Small intestine (tissue), 7 donors: ENCODE results near the gene RAD21L1. TPM values are rescaled to one million over a fixed set of nuclear protein-coding genes. Genes with fewer than 3 reads are reported as not detected.
A peak's percentile ranks its signal among the peaks of the same experiment; 100 is the strongest.

Experiments
- DNase-seq, 2 donors: peaks; one replicate each; pipeline versions ENCODE4 v3.0.0 to v3.0.0-alpha.2; 2013
- FAIRE-seq: peaks from 2 replicates; lab custom pipeline; 2012; peaks lifted over from hg19 to GRCh38; lab: Jason Lieb, UNC
- H3K27ac ChIP-seq, 3 donors: one replicate each; pipeline ENCODE4 v1.5.1; 2013; ENCODE audit warnings: low read length in 2 of 3, mild to moderate bottlenecking in 2 of 3, control low read depth in 1 of 3, inconsistent platforms in 1 of 3, low read depth in 1 of 3, moderate library complexity in 1 of 3
- H3K27me3 ChIP-seq, 3 donors: one replicate each; pipeline ENCODE4 v1.6.1; 2013; ENCODE audit warnings: low read length in 3 of 3, inconsistent platforms in 1 of 3; ENCODE audit not compliant: control insufficient read depth in 3 of 3, insufficient read depth in 3 of 3
- H3K36me3 ChIP-seq, 3 donors: one replicate each; pipeline ENCODE4 v1.6.1; 2013; ENCODE audit warnings: low read length in 3 of 3, inconsistent platforms in 1 of 3, low read depth in 1 of 3, mild to moderate bottlenecking in 1 of 3, moderate library complexity in 1 of 3; ENCODE audit not compliant: control insufficient read depth in 3 of 3, insufficient read depth in 2 of 3
- H3K4me1 ChIP-seq, 3 donors: one replicate each; pipeline ENCODE4 v1.6.1; 2013; ENCODE audit warnings: low read length in 2 of 3, inconsistent platforms in 1 of 3, low read depth in 1 of 3, mild to moderate bottlenecking in 1 of 3, moderate library complexity in 1 of 3; ENCODE audit not compliant: control insufficient read depth in 3 of 3, insufficient read depth in 2 of 3
- H3K4me3 ChIP-seq, 3 donors: one replicate each; pipeline ENCODE4 v1.5.1; 2013; ENCODE audit warnings: low read length in 3 of 3, control low read depth in 1 of 3, inconsistent platforms in 1 of 3, low read depth in 1 of 3, mild to moderate bottlenecking in 1 of 3, moderate library complexity in 1 of 3
- H3K9me3 ChIP-seq, 2 donors: one replicate each; pipeline ENCODE4 v1.6.1; 2013; ENCODE audit warnings: low read depth in 1 of 2, low read length in 1 of 2; ENCODE audit not compliant: control insufficient read depth in 2 of 2, insufficient read depth in 1 of 2
- WGBS, 3 donors: extraction: QIAGEN DNeasy Blood & Tissue Kit; methylation state at CpG; one replicate each; pipeline ENCODE4 v1.1.7; 2013; 5-methylcytosine and 5-hydroxymethylcytosine counted together
- polyA plus RNA-seq, 4 donors: library from polyadenylated mRNA; stranded (reverse) in 3 of 4; unstranded in 1 of 4; fragments of 200-250 nt in 3 of 4; fragments of 120-200 nt in 1 of 4; gene quantifications; one replicate each; pipeline versions ENCODE4 v1.2.1 to v1.2.3, GENCODE V29; 2013
- donor health status: healthy with polysubstance abuse.
- donor health status: control.
- donor health status: control.
- donor health status: Bipolar disorder and iron deficiency.
- donor health status: healthy.

RAD21L1 gene
- polyA plus RNA-seq, 4 donors, result not detected

- no peak for FAIRE-seq
- no peak overlapping the region for H3K27ac ChIP-seq
- H3K4me3 ChIP-seq, result no peak overlapping the region
- no peaks in the 10 kb centered on the region for H3K27me3 ChIP-seq
- H3K36me3 ChIP-seq, result peaks cover 0 to 2% (median 0%) of the 10 kb centered on the region in 3 donors
- H3K9me3 ChIP-seq, result peaks cover 0 to 3% of the 10 kb centered on the region in 2 donors
- WGBS, 3 donors, result 85 to 98% (median 91%) methylated on average over 3 of the region's 3 CpGs
- H3K4me1 ChIP-seq, result peaks cover 3 to 32% (median 3%) of the 10 kb centered on the region in 3 donors
- no peak for DNase-seq
Observed at GRCh38 chr20:1190847-1191246, 35.0 kb upstream of the RAD21L1 start.

GRCh38 chr20:1191299-1191698 lies 34.5 kb upstream of the RAD21L1 start:
- H3K36me3 ChIP-seq, result peaks cover 0 to 2% (median 0%) of the 10 kb centered on the region in 3 donors
- 81 to 91% (median 83%) methylated on average over 3 of the region's 3 CpGs for WGBS, 3 donors
- no peak overlapping the region for H3K4me3 ChIP-seq
- FAIRE-seq, result no peak
- peaks cover 0 to 27% (median 3%) of the 10 kb centered on the region in 3 donors for H3K4me1 ChIP-seq
- no peak for DNase-seq
- no peak overlapping the region for H3K27ac ChIP-seq
- H3K27me3 ChIP-seq, result no peaks in the 10 kb centered on the region
- H3K9me3 ChIP-seq, result peaks cover 0 to 3% of the 10 kb centered on the region in 2 donors

GRCh38 chr20:1195226-1195625 lies 30.6 kb upstream of the RAD21L1 start:
- Histone ChIP-seq H3K4me1 (peaks cover 0 to 5% (median 0%) of the 10 kb centered on the region in 3 donors), H3K27ac (no peak overlapping the region), H3K36me3 (no peaks in the 10 kb centered on the region), H3K9me3 (no peaks in the 10 kb centered on the region), H3K4me3 (no peak overlapping the region), H3K27me3 (no peaks in the 10 kb centered on the region)
- WGBS, 3 donors, result 21 to 57% (median 42%) methylated on average over 1 of the region's 1 CpG
- FAIRE-seq (no peak), DNase-seq (peak; percentile 44 to 62)

GRCh38 chr20:1196634-1197033 lies 29.2 kb upstream of the RAD21L1 start:
- Histone ChIP-seq H3K9me3 (no peaks in the 10 kb centered on the region), H3K27me3 (no peaks in the 10 kb centered on the region), H3K27ac (no peak overlapping the region), H3K36me3 (no peaks in the 10 kb centered on the region), H3K4me1 (peaks cover 0 to 5% (median 0%) of the 10 kb centered on the region in 3 donors), H3K4me3 (no peak overlapping the region)
- 76 to 98% (median 88%) methylated on average over 2 of the region's 2 CpGs for WGBS, 3 donors
- FAIRE-seq (no peak), DNase-seq (no peak)

GRCh38 chr20:1197801-1198200 lies 28.0 kb upstream of the RAD21L1 start:
- no peak overlapping the region for H3K27ac ChIP-seq
- no peak overlapping the region for H3K4me3 ChIP-seq
- H3K4me1 ChIP-seq, result peaks cover 0 to 5% (median 0%) of the 10 kb centered on the region in 3 donors
- DNase-seq, result no peak
- no peaks in the 10 kb centered on the region for H3K27me3 ChIP-seq
- no peak for FAIRE-seq
- no peaks in the 10 kb centered on the region for H3K36me3 ChIP-seq
- 85 to 89% (median 87%) methylated on average over 7 of the region's 7 CpGs for WGBS, 3 donors
- no peaks in the 10 kb centered on the region for H3K9me3 ChIP-seq

- FAIRE-seq, result no peak
Observed at GRCh38 chr20:1198751-1199150, 27.1 kb upstream of the RAD21L1 start.

DNA sequence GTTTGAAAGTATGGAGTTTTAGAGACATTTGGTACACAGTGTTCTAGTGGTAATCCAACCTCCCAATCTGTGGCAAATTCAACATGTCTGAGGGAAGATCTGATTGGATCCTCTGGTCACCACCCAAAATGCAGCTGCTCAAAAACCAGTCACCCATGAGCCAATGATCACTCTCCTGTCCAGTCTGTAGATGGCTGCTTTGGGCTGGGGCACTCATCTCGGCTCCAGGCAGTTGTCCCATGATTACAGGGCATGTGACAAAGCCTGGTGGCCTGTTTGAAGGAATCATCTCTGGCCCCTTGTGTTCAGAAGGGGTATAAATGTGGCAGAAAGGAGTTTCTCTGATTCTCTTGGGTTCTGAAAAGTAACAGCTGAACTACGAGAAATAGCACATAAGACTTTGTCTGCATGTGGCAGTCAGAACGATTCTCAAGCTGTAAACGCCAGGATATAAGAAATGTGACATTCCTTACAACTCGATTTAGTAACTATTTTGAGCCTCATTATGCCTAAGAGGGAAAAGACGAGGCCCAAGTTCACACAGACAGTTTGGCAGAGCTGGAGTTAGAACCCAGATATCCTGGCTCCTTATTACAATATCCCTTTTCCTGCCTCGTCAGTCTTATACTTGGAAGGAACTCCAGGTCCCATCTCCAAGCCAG lies 26.5 kb upstream of the RAD21L1 start:
- Histone ChIP-seq H3K27me3 (no peaks in the 10 kb centered on the region), H3K4me3 (no peak overlapping the region), H3K27ac (no peak overlapping the region), H3K4me1 (peaks cover 0 to 5% (median 0%) of the 10 kb centered on the region in 3 donors), H3K9me3 (no peaks in the 10 kb centered on the region), H3K36me3 (no peaks in the 10 kb centered on the region)
- no peak for FAIRE-seq
- DNase-seq, result no peak
- WGBS, 3 donors, result 74 to 91% (median 80%) methylated on average over 7 of the region's 7 CpGs

More at GRCh38 chr20:1198751-1199150, 27.1 kb upstream of the RAD21L1 start:
- H3K27me3 ChIP-seq, result no peaks in the 10 kb centered on the region
- H3K9me3 ChIP-seq, result no peaks in the 10 kb centered on the region
- H3K36me3 ChIP-seq, result no peaks in the 10 kb centered on the region
- DNase-seq, result no peak
- no peak overlapping the region for H3K4me3 ChIP-seq
- no peak overlapping the region for H3K27ac ChIP-seq
- WGBS, 3 donors, result 83 to 98% (median 95%) methylated on average over 5 of the region's 5 CpGs
- H3K4me1 ChIP-seq, result peaks cover 0 to 5% (median 0%) of the 10 kb centered on the region in 3 donors

DNA sequence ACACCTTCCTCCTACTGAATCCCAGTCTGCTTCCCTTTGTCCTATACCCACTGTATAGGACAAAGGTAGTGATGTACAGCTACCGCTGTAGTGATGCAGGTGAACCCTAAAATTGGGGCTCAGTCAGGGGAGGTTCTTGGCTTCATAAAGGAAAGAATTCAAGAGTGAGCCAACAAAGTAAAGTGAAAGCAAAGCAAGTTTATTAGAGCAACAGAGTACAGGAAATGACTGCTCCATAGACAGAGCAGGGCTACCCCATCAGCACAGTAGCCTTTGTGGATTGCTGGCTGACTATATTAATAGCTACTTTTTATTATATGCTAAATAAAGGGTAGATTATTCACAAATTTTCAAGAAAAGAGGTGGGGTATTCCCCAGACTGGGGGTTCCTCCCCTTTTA lies 25.9 kb upstream of the RAD21L1 start:
- no peak for DNase-seq
- Histone ChIP-seq H3K27me3 (no peaks in the 10 kb centered on the region), H3K9me3 (no peaks in the 10 kb centered on the region), H3K36me3 (no peaks in the 10 kb centered on the region), H3K4me3 (no peak overlapping the region), H3K27ac (no peak overlapping the region), H3K4me1 (peaks cover 0 to 5% (median 0%) of the 10 kb centered on the region in 3 donors)
- 41 to 62% (median 59%) methylated on average over 1 of the region's 1 CpG for WGBS, 3 donors
- FAIRE-seq, result no peak
